Renal cortex interstitium (tissue), 11 donors: ENCODE results near the gene BAZ1B. TPM values are rescaled to one million over a fixed set of nuclear protein-coding genes. Genes with fewer than 3 reads are reported as not detected.

Experiments used
- DNase-seq, 11 donors: peaks; one replicate each; pipeline ENCODE4 v3.0.0-alpha.2; 2013; ENCODE audit warnings: low read depth in 9 of 11, low spot score in 4 of 11; ENCODE audit errors: extremely low read depth in 1 of 11
- polyA plus RNA-seq, 3 donors: library from polyadenylated mRNA; unstranded; fragments of 120-200 nt; gene quantifications; one replicate each; pipeline ENCODE4 v1.2.1, GENCODE V29; 2013; ENCODE audit not compliant: insufficient read length in 3 of 3

The BAZ1B gene
- polyA plus RNA-seq, 3 donors, result 60.4 to 84.6 (median 82.2) TPM

DNA sequence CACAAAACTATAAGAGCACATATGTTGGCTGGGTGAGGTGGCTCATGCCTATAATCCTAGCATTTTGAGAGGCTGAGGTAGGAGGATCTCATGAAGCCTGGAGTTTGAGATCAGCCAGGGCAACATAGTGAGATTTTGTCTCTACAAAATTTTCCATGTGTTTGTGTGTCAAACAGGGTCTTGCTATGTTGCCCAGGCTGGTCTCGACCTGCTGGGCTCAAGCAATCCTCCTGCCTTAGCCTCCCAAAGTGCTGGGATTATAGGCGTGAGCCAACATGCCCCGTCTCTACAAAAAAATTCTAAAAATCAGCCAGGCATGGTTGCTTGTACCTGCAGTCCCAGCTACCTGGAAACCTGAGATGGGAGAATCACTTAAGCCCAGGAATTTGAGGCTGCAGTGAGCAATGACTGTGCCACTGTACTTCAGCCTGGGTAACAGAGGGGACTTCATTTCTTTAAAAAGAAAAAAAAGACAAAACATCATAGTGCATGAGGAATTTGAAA, 60.3 kb downstream of the BAZ1B start:
- no peak for DNase-seq

DNA sequence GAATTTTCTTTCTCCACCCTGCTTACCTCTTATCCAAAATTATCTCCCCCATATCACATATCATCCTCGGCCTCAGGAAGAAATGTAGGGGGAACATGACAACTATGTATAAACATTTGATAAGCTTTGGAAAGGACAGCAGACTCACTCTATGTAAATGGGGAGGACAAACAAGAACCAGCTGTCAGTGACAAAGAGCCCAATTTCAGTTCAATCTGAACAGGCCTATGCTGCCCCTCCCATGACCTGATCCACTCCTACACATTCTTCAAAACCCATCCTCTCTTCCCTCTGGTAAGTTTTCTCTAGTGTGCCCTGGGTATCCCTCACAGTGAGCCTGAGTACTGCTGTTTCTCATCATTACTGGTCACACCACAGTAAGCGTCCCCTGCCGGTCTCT, 67.7 kb downstream of the BAZ1B start:
- DNase-seq, result no peak

DNA sequence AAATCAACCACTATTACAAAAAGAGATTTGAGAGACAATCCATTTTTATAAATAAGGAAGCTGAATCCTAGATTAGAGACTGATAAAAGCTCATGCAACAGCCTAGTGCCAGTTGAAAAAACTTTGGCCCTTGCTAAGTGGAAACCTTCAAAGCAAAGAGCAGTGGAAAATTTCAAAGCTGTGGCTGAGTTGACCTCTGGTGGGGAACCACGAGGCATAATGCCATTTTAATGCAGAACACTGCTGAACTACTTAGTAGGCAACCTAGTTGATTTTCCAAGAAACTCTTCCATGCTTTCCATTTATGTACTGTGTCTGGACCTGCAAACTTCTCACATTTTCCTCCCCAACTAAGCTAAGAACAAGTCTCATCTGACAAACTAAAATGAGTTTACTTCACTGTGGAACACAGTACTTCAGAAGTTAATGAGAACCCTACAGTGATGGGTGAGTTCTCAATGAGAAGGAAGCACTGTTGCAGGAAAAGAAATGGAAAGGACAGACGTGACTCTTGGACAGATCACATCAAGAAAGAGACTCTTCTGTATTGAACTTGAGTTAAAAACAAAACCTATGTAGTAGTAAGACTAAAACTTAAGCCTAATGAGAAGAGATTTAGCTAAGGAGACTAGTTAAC, 69.0 kb downstream of the BAZ1B start:
- DNase-seq, result no peak

- peak in 1 of 11 donors; percentile 48 for DNase-seq
Measured at GRCh38 chr7:73451780-73452398, 70.2 kb downstream of the BAZ1B start.

DNA sequence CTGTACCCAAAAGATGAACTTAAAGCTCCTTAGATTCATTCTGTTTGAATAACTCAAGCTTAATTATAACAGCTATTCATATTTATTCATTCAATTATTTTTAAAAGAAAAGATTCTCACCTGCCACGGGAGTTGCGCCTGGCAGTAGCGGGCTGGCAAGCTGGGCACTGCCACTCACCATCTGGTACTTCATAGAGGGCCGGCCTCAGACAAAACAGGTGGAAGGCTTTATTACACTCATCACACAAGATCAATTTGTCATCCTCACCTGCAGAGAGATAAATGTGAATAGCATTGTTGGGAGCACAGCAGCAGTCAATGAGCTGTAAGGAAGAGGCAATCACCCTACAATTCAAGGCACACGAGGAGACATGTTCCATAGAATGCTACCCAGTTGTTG, 72.7 kb downstream of the BAZ1B start:
- DNase-seq, result no peak

DNA sequence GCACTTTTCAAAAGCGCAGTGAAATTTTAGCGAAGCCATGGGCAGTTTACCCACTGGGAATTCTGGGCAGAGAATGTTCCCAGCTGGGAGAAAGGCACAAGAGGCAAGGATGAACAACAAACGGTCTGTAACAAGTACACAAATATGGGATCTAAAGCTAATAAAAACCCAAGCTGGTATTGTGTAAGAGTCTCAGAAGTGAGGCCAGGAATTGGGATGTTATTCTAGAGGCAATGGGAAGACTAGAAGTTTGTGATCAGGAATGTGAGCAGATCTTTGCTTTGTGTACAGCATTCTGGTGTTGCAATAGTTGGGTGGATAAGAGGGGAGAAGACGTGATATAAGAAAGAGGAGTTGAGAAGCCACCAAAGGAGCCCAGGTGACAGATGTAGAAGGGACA, 73.5 kb downstream of the BAZ1B start:
- no peak for DNase-seq

GRCh38 chr7:73447121-73447733, 74.9 kb downstream of the BAZ1B start:
- DNase-seq, result no peak

DNA sequence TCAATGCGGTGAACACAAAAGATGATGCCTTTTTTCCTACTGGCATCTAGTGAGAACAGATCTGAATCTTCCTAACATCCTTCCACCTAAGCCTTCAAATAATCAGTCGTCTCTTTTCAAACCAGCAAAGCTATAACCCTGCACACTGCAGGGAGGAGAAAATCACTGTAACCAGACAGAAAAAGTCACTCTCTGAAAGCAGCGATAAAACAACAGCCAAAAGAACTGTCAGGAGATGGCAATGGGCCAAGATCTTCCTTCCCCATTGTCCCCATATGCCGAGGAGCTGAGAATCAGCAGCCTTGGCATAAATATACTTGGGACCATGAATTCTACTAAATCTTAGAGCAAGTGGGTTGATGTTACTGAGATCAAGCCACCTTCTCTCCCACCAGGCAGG, 75.4 kb downstream of the BAZ1B start:
- DNase-seq, result no peak

DNA sequence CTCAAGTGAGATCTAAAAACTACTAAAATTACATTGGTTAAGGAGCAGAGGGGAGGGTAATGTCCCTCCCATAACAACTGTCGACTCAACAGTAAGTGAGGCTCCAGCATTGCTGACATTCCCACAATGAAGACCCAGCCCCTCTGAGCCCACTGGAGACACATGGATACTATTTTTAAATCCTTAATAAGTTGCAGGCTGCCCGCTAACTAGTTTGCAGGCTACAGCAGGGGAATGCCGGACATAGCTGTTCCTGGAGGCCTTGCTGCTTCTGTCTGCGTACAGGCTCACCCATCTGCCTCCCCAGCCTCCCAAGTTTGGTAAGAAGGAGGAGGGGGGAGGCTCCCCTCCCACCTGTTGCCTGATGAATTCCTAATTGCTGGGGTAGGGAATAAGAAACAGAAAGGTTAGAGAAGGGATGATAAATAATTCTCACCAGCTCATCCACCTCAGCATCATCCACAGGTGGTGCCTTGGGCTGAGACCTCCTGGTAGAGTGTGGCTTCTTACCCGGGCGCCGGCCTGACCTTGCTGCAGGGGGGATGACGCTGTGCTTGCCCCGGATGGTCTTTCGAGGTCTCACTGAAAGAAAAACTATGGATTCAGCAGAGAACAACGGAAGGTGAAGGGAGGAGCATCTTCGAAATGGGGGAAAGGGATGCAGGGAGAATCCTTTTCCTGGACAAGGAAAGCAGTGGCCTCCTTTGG, 78.4 kb downstream of the BAZ1B start:
- no peak for DNase-seq

DNA sequence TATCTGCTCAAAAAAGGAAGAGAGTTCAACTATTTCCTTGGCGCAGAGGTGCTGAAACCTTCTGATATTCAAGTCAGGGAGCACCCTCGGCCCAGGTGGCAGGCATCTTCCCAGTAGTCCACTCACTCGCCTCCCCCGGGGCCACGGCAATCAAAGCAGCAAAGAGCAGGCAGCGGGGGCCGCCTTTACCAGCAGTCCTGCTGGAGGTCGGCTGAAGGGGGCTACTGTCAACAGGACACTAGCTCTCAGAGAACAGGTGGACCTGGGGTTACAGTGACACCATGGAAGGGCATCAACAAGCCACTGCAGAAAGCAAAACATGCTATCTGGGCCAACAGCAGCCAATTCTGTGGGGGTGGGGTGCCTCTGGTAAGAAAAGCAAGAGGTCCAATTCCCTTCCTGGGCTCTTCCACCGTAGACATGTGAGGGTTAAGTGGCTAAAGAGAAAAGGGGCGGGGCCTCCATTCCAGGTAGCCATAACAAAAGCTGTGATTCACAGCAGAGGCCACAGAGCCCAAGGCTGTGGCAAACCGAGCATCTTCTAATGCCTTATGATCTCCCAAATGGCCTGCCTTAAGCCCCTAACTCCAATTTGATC, 79.1 kb downstream of the BAZ1B start:
- DNase-seq, result no peak

DNA sequence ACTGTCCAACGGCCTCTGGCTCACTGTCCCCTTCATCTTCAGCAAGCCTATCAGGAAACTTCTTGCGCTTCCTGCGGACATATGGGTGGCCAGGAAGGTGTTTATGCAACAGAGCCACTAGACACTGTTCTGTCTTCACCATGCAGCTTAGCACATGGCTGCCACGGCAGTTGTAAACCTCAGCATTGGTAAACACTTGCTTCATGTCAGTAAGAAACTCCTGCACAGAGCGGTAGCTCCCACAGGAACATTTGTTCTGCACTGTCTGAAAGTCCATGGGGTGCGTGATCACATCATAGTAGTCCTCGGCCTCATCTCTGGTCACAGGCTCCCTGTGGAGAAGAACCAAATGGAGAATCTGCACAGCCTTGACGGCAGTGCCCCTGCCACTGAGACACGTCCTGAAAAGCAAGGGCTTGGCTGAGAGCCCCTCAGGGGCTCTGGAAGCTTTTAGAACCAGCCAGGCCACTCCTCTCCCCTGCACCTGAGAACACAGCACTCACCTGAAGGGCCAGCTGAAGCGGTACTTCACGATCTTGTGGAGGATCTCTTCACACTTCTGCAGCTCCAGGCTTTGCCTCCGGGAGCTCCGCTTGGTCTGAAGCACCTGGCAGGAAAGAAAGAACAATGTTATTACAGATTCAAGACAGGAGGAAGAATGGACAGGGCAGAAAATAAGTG, 79.7 kb downstream of the BAZ1B start:
- no peak for DNase-seq

DNA sequence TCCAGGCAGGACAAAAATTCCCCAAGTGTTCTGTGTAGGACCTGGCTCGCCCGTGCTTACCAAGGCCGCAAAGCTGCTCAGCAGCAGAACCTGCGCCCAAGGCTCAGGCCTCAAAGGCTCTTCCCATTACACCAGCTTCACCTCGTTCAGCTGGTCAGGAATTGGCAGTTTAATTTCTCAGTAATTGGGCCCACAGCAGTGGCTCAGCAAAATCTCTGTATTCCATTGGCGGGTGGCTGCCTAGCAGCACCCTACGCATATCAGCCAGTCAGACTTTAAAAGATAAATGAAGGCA, 82.7 kb downstream of the BAZ1B start:
- DNase-seq, result no peak

- no peak for DNase-seq
Measured at GRCh38 chr7:73438547-73439409, 83.3 kb downstream of the BAZ1B start.

DNA sequence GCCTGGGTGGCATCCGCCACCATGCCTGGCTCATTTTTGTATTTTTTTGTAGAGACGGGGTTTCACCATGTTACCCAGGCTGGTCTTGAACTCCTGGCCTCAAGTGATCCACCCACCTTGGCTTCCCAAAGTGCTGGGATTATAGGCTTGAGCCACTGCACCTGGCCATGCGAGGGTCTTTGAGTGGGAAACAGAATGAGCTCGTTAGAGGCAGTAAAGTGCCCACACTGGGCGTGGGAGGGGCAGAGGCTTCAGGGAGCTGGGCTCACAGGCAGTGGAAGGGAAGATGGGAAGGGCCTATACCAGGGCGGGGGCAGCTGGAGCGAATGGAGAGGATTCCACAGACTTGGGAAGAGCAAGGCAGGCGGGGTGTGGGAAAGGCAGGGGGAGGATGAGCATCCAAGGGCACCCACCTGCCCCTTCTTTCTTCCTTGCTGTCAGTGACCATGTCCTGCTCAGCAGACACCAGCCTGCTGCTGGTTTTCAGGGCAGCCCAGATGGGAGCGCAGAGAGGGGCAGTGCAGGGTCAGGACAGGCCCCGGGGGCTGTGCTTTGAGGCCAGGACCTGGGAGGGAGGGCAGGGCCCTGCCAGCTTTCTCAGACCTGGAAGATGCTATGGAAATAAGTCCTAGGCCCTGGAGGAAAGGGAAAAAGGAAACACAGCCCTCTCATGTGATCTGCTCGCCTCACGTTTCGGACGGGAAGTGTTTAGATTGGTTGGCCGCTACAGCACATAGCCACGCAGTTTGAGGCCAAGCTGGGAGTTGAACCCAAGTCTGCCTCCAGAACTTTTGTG, 84.3 kb downstream of the BAZ1B start:
- no peak for DNase-seq

GRCh38 chr7:73437091-73437490, 85.0 kb downstream of the BAZ1B start:
- no peak for DNase-seq

- no peak for DNase-seq
Measured at GRCh38 chr7:73436031-73436929, 85.8 kb downstream of the BAZ1B start.
